ENCODE measurements around the gene NEK5.

The NEK5 gene

DNA sequence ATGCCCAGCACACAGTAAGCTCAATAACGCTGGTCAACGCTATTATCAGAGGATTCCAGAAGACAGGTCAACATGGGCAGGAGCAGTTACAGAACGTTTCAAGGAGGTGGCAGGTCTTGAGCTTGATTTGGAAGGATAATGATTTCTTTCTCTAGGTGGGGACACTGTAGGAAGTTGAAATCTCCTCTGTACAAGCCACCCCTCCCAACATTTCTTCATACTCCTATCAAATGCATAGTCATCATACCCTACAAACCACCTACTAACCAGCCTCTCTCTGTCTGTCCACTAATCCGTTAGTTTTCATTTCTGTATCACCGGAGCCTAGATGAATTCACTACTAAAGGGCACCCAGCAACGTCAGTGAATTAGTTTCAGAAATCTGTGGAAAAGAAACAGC, 118.9 kb downstream of the NEK5 start:
- DNase-seq: no peak

DNA sequence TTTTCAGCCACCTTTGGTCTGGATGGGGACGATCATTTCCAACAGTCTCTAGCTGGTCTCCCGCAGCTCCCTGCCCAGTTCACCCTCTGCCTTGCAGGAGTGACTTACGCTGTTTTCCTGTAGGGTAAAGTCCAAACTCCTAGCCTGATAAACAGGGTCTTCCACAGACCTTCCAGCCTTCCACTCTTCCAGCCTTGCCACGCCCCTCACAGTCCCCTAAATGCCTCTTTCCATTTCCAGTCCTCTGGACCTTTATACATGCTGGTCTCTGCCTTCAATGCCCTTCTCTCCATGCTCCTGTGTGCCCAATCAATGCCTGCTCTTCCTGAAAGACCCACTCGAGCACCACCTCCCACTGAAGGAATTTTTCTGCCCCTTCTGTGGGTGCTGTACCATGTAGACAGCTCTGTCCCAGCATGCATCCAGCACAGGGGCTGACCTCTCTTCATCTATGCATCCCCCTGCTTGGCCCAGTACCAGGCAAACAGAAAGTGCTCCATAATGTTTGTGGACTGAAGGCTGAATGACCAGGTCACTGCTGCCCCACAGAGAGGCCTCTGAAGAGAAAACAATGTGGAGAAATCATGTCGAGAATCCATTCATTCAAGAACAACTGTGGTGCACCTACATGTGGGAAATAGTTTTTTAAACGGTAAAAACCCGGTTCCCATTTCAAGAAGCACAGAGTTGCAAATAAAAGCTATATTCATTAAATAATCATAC, 122.2 kb downstream of the NEK5 start:
- no peak for DNase-seq

DNA sequence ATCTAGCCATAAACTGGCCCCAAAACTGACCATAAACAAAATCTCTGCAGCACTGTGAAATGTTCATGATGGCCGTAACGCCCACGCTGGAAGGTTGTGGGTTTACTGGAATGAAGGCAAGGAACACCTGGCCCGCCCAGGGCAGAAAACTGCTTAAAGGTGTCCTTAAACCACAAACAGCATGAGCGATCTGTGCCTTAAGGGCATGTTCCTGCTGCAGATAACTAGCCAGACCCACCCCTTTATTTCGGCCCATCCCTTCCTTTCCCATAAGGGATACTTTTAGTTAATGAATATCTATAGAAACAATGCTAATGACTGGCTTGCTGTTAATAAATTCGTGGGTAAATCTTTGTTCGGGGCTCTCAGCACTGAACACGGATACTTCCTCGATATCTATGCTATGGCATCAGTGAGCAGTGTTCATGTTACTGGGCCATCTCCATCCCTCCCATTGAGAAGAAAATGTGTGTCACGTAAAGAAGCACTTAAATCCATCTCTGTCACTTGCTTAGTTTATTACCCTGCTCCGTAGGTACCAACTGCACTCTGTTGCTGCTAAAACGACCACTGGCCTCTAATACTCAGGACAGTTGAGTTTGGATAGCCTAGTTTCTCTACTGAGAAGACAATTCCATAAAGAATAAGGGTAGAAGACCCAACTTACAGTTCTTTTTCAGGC, 122.9 kb downstream of the NEK5 start:
- no peak for DNase-seq

DNA sequence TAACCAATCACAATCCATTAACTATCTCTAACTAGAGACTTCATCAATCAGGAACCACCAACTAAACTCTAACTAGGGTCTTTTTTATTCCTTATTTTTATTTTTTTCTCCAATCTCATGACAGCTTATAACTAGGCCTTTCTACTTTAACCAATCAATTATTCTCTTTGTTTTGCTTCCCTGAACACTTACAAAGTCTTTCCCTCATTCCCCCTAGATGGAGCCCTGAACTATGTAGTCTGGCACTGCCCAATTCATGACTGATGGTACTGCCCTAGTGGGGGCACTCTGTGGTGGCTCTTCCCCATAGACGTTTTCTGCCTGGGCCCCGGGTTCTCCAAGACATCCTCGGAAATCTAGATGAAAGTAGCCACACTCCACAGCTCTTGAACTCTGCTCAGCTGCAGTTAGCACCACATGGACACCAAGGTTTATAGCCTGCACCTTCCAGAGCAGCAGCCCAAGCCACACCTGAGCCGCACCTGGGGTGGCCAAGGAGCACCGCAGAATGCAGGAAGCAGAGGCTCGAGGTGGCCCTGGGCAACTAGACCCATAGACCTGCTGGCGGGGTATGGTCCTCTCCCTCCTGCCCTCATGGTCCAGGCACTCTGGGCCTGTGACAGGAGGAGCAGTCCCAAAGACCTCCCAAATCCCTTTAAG, 124.2 kb downstream of the NEK5 start:
- no peak for DNase-seq

DNA sequence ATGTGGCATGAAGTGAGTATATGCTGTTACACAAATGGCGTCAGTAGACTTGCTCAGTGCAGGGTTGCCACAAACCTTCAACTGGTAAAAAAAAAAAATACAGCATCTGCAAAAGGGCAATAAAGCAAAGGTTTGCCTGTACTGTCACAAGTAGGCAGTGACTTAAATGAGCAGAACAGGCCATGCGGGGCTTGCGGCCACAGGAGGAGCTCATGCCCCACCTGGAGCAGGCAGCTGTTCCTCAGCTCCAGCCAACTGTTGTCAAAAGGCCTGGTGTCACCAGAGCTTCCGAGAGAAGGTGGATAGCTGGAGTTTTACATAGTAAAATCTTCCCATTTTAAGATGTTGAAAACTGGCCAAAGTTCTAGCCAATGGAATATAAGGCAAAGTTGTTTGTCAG, 125.3 kb downstream of the NEK5 start:
- peak in 1 of 2 experiments; percentile 1 for DNase-seq

DNA sequence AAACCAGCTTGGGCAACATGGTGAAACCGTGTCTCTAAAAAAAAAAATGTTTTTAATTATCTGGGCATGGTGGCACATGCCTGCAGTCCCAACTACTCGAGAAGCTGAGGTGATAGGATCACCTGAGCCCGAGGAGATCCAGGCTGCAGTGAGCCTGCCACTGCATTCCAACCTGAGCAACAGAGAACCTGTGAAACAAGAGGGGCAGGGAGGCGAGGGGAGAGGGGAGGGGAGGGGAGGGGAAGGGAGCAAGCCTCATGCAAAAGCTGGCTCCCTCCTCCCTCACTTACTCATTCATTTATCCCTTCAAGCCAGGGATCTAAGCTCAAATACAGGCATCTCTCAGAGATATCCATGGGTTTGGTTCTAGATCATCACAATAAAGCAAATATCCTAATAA, 126.5 kb downstream of the NEK5 start:
- no peak for DNase-seq

DNA sequence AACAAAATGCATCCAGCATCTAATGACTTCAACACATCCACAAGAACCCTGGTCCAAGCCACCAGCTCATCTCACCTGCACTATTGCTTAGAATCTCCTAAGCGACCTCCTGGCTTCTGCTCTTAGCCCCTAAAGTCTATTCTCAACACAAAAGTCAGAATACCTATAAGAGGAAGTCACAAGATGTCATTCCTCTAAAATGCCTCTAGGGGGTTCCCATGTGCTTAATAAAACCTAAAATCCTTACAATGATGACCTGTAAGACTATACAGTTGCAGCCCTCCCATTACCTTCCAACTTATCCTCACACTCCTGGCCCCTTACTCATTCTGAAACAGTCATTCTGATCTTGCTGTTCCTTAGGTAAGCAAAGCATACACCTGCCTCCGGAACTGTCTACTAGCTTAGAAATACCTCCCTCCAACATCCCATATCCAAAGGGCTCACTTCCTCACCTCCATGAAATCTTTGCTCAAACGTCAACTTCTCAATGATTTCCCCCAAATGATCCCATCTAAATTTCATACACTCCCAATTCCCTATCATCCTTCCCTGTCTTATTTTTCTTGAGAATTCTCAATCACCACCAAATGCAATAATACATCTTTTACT, 127.6 kb downstream of the NEK5 start:
- DNase-seq: peak in 1 of 2 experiments; percentile 29

DNA sequence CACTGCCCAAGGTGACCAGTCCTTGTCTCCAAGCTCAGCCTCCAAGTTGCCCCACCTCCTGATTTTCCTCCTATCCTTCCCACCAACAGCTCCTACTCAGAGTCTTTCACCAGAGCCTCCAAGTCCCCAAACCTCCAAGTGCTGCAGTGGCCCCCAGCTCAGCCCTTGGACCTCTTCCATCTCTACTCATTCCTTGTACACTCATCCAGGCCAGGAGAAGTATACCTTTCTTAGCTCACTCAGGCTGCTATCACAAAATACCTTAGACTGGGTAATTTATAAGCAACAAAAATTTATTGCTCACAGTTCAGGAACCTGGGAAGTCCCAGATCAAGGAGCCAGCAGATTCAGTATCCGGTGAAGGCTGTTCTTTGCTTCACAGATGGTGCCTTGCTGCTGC, 129.0 kb downstream of the NEK5 start:
- no peak for DNase-seq

DNA sequence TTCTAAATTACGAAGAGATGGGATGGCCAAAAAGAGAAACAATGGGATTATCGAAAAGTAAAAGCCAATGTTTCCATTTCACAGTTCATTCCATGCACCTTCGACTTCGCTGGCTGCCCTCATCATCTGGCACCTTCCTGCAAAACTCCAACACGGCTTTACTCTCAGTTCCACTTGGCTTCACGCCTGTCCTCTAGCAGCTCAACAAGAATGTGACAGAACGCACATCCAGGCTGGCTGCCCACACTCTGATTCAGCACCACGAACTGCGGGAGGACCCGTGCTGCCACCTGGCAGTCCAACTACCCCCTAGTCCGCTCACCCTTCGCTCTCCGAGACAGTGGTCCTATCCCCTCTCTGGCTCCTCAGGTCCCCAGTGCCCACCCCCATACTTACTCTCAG, 129.4 kb downstream of the NEK5 start:
- no peak for DNase-seq

DNA sequence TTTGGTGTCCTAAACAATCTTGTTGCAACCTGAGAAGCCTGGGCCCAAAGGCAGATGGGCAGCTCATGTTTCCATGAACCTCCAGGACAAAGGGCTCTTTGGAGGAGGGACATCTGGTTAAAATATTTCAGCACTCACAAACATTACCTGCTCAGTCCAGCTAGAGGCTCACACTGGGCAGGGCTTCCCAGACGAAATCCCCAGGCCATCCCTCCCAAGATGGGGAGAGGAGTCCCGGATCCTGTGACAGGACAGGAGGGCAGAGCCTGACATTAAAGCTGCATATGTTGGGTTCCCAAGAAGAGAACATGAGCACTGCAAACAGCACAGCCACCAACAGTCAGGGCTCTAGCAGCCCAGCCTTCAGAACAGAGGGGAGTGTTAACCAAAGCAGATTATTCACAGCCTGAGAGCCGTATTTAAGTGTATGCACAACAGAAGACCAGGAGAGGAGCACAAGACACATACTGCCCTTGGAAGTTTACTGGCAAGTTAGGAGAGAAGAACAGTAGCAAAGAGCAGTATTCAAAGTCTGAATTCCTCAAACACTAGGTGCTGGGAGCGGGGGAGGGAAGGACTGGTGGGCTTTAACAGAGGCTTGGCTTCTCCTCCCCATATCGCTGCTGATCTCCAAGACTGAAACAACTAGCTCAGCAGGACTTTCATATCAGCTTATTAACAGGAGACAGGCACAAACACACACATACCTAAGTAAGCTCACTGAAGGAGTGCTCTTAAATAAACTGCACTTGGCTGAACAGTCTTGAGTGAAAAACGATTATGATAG, 130.0 kb downstream of the NEK5 start:
- DNase-seq: no peak

DNA sequence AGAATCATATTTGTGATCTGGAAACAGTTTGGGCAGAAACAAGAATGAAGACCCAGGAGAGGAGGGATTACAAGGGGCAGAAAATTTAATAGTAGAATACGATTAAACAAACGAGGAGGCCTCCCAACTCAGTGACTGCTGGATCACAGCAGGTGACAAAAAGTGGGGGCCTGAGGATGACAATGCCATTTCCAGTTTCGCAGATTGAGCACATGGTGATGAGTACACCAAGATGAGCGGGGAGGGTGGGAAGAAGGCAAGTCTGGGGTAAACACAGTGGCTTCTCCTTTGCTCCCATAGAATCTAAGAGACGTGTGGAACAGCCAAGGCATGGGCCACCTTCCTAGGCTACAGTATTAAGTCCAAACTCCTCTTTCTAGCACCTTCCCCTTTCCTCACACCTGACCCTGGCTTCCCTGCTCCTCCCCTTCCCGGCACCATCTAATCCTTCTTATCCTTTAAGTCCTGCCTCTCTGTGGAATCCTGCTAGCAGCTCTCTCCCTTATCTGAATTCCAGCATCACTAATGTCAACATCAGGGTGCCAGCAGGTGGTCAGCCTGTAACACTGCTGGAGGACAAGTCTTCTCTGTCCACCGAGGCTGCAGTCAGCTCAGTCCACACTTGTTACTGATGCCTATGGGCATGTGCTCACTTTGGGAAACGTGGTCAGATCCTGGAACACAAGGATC, 131.1 kb downstream of the NEK5 start:
- no peak for DNase-seq

DNA sequence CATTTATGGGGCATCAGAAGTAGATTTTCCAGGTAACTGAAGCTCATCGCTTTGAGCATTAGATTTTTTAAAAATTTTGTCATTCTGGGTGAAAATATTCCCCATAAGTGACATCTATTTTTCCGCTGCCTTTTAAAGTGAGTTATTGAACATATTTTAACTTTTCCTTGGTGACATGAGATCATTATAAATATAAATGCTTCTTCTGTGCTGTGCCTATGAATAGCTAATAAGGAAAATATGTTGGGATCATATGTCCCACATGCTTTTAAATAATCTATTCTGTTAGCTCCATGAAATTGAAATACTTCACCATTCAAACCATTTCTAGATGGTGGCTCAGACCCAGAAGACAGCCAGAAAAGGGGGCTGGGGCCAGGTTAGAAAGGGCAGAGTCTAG, 131.7 kb downstream of the NEK5 start:
- no peak for DNase-seq

DNA sequence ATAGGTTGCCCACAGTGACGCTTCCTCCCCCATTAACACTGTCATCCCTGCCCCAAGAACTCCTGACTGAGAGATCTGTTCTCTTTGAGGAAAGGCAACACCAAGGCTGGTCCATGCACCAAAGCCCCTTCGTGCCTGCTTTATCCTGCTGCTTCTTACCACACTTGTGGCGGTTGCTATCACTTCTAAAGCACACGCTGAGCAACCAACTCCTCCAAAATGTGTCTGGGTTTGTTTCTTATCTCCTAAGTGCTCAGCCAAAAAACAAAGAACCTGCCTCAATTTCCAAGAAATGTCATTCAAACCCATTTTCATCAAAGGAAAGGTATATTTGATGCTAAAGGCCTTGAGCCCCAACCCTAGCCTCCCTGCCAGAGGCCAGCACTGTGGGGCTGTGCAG, 132.2 kb downstream of the NEK5 start:
- DNase-seq: no peak

DNA sequence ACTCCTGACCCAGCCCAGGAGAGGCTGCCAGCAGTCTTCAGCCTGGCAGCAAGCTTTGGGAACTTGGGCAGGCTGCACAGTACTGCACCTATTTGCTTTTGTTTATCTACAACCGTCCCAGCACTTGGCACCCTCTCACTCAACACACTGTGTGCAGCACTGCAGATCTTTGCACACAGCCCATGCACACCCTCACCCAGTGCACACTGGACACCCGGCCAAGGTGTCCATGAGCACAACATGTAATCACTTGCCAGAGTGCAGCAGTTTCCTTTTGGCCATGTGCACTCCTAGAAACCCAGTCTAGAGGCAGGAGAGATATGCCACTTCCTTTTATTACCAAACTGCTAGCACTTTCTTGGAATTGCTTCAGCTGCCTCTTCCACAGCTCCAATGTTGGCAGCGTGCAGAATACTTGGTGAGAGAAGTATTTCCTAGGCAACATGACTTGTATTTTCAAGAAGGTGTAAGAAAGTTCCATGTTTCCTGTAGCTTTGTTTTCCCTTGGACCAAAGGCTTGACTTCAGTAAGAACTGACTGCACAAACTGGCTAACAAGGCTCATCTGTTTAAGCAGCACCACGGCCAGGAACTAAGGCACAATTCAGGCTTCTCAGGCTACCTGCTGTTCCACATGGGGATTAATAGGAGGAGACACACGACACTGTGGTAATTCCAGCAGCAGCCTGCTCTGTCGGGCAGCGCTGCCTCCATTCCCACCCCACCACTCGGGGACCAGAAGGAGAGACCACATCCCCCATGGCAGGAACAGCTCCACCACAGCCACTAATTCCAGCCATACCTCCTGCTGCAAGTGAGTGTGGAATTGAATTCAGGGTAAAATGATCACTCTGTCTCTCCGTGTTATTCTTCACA, 133.0 kb downstream of the NEK5 start:
- DNase-seq: no peak

DNA sequence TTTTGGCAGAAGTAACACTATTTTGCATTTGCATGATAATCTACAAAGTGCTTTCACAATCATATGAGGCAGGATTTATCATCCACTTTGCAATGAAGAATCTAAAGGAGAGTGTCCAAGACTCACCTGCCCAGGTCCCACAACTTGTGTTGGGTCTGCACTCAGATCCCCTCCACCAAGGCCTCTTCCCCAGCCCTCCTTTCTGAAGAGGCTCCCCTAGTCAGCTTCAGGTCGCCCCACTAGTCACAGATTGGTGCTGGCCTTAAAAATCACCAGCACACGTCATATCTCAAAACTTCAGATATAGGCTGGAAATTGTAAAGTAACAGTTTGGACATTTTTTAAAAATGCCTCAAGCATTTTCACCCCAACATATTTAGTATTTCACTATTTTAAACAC, 135.2 kb downstream of the NEK5 start:
- DNase-seq: no peak

DNA sequence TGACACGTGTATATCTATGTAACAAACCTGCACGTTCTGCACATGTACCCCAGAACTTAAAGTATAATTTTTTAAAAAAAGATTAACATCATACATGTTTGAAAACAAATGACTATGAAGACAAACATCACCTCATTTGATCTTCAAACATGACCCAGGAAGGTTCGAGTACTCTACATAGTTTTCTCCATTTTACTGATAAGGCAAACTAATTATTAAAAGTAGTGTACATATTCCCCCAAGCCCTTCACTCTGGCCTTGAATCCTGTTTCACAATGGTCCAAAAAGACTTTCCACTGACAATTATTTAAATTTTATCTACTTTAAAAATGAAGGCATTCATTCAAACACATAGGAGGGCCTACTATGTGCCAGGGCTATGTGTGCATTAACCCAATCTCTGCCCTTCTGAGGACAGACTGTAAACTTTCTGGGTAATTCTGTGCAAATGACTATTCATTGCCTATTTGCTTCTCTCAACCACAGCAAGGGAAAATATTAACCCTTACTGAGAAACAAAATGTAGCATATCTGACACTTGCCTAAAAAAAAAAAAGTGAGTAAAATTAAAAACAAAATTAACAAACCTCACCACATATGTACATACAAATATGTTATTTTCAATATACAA, 139.8 kb downstream of the NEK5 start:
- no peak for DNase-seq
